ENCODE measurements around the gene SLC7A9. TPM values are rescaled to one million over a fixed set of nuclear protein-coding genes. Genes with fewer than 3 reads are reported as not detected.
"Not testable (repeated sequence)": the region's sequence is repeated elsewhere in the genome, so short reads cannot be mapped to it uniquely, and the experiment has no call there.

SLC7A9 gene
- total RNA-seq, 1 experiment from 2014 or later, result 0.11 TPM

DNA sequence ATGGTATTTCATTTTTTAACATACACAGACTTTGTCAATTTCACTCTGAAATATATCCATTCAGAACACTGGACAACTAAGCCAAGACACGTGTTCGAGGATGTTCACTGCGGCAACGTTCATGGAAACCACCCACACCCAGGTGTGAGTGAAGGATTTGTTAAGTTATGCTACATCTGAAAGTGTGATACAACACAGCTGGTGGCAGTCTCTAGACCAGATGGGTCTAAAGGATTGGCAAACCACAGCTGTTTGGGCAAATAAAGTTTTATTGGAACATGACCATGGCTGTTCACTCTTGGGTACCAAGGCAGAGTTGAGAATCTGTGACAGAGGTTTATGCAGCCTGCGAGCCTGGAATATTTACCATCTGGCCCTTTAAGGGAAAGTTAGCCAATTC is 12.0 kb downstream of the SLC7A9 start:
- no peak for TF ChIP-seq ZNF219 (CRISPR knock-in tag; IDR thresholded peaks at IDR 0.05; ENCODE audit: borderline replicate concordance)
- no peak for TF ChIP-seq GTF2I (CRISPR knock-in tag; conservative IDR thresholded peaks at IDR 0.05)
- no peak for TF ChIP-seq MYBL2 (CRISPR knock-in tag; IDR thresholded peaks at IDR 0.05)
- no peak for TF ChIP-seq SOX15 (CRISPR knock-in tag; IDR thresholded peaks at IDR 0.05)
- TF ChIP-seq, protein P1, sequence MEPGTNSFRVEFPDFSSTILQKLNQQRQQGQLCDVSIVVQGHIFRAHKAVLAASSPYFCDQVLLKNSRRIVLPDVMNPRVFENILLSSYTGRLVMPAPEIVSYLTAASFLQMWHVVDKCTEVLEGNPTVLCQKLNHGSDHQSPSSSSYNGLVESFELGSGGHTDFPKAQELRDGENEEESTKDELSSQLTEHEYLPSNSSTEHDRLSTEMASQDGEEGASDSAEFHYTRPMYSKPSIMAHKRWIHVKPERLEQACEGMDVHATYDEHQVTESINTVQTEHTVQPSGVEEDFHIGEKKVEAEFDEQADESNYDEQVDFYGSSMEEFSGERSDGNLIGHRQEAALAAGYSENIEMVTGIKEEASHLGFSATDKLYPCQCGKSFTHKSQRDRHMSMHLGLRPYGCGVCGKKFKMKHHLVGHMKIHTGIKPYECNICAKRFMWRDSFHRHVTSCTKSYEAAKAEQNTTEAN (CRISPR knock-in tag; IDR thresholded peaks at IDR 0.05), result no peak
- TF ChIP-seq NR1H2 (CRISPR knock-in tag; IDR thresholded peaks at IDR 0.05), result no peak
- TF ChIP-seq NR2C2 (CRISPR knock-in tag; IDR thresholded peaks at IDR 0.05), result no peak
- no peak for TF ChIP-seq ZNF121 (CRISPR knock-in tag; IDR thresholded peaks at IDR 0.05)
- TF ChIP-seq ZNF317 (CRISPR knock-in tag; IDR thresholded peaks at IDR 0.05; ENCODE audit: borderline replicate concordance, low read depth), result no peak
- TF ChIP-seq, protein P2, sequence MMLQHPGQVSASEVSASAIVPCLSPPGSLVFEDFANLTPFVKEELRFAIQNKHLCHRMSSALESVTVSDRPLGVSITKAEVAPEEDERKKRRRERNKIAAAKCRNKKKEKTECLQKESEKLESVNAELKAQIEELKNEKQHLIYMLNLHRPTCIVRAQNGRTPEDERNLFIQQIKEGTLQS (CRISPR knock-in tag; conservative IDR thresholded peaks at IDR 0.05), result no peak
- TF ChIP-seq NFE2L1 (CRISPR knock-in tag; IDR thresholded peaks at IDR 0.05), result no peak
- no peak for TF ChIP-seq JUN (CRISPR knock-in tag; IDR thresholded peaks at IDR 0.05)

DNA sequence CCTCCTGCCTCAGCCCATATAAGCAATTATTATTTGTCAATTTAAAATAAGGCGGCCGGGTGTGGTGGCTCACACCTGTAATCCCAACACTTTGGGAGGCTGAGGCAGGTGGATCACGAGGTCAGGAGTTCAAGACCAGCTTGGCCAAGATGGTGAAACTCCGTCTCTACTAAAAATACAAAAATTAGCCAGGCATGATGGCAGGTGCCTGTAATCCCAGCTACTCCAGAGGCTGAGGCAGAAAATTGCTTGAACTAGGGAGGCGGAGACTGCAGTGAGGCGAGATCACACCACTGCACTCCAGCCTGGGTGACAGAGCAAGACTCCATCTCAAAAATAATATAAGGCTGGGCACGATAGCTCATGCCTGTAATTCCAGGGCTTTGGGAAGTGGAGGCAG is 12.7 kb downstream of the SLC7A9 start:
- H3K27ac Mint-ChIP-seq; H3K9me3 Mint-ChIP-seq; H3K4me1 Mint-ChIP-seq; POLR2A ChIA-PET; H3K27me3 Mint-ChIP-seq (ENCODE audit: low read depth); H3K36me3 Mint-ChIP-seq; ATAC-seq; DNase-seq (ENCODE audit: low spot score); H3K4me3 Mint-ChIP-seq: not testable (repeated sequence)
- CTCF ChIA-PET, result interaction anchor here (0.9 kb wide), 1 partner anchor 10 kb away, joined by 3 read pairs; no protein-coding TSS in a partner anchor

More for the DNA sequence above, 12.0 kb downstream of the SLC7A9 start:
- Mint-ChIP-seq H3K27me3 (ENCODE audit: low read depth) (no peaks in the 10 kb centered on the region), H3K36me3 (no peaks in the 10 kb centered on the region), H3K9me3 (no peaks in the 10 kb centered on the region), H3K4me3 (no peak overlapping the region), H3K4me1 (no peaks in the 10 kb centered on the region), H3K27ac (no peak overlapping the region)
- no peak for ATAC-seq
- DNase-seq (ENCODE audit: low spot score), result no peak
- ChIA-PET POLR2A (no interaction called here), CTCF (no interaction called here)

DNA sequence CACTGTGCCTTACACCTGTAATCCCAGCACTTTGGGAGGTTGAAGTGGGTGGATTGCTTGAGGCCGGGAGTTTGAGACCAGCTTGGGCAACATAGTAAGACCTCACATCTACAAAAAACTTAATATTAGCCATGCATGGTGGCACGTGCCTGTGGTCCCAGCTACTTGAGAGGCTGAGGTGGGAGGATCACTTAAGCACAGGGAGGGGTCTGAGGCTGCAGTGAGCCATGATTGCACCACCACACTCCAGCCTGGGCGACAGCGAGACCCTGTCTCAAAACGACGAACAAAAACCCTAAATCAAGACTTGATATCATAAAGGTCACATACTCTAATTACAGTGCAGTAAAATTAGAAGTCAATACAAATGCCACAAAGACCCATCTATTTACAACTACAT is 17.4 kb downstream of the SLC7A9 start:
- no peaks in the 10 kb centered on the region for H3K36me3 Mint-ChIP-seq
- ChIA-PET CTCF (no interaction called here), POLR2A (no interaction called here)
- no peak for DNase-seq (ENCODE audit: low spot score)
- peaks cover under 1% of the 10 kb centered on the region; the same call in 1 of the 2 replicates for H3K9me3 Mint-ChIP-seq
- no peak for ATAC-seq
- no peak overlapping the region for H3K4me3 Mint-ChIP-seq
- H3K27me3 Mint-ChIP-seq (ENCODE audit: low read depth), result no peaks in the 10 kb centered on the region; the same call in 1 of the 2 replicates
- H3K27ac Mint-ChIP-seq, result no peak overlapping the region
- no peaks in the 10 kb centered on the region for H3K4me1 Mint-ChIP-seq
- no peak for TF ChIP-seq ZNF317 (CRISPR knock-in tag; IDR thresholded peaks at IDR 0.05; ENCODE audit: borderline replicate concordance, low read depth)
- TF ChIP-seq, protein P3, sequence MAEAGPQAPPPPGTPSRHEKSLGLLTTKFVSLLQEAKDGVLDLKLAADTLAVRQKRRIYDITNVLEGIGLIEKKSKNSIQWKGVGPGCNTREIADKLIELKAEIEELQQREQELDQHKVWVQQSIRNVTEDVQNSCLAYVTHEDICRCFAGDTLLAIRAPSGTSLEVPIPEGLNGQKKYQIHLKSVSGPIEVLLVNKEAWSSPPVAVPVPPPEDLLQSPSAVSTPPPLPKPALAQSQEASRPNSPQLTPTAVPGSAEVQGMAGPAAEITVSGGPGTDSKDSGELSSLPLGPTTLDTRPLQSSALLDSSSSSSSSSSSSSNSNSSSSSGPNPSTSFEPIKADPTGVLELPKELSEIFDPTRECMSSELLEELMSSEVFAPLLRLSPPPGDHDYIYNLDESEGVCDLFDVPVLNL (CRISPR knock-in tag; IDR thresholded peaks at IDR 0.05; ENCODE audit: borderline replicate concordance, low read depth), result no peak
- no peak for TF ChIP-seq TEAD1 (CRISPR knock-in tag; IDR thresholded peaks at IDR 0.05)
- TF ChIP-seq ESRRA (CRISPR knock-in tag; IDR thresholded peaks at IDR 0.05; ENCODE audit: borderline replicate concordance), result no peak
- no peak for TF ChIP-seq NFE2L1 (CRISPR knock-in tag; IDR thresholded peaks at IDR 0.05)
- no peak for TF ChIP-seq SOX15 (CRISPR knock-in tag; IDR thresholded peaks at IDR 0.05)
- no peak for TF ChIP-seq ZNF121 (CRISPR knock-in tag; IDR thresholded peaks at IDR 0.05)
- TF ChIP-seq KAT7 (CRISPR knock-in tag; IDR thresholded peaks at IDR 0.05; ENCODE audit: borderline replicate concordance), result no peak
- TF ChIP-seq, protein P4, sequence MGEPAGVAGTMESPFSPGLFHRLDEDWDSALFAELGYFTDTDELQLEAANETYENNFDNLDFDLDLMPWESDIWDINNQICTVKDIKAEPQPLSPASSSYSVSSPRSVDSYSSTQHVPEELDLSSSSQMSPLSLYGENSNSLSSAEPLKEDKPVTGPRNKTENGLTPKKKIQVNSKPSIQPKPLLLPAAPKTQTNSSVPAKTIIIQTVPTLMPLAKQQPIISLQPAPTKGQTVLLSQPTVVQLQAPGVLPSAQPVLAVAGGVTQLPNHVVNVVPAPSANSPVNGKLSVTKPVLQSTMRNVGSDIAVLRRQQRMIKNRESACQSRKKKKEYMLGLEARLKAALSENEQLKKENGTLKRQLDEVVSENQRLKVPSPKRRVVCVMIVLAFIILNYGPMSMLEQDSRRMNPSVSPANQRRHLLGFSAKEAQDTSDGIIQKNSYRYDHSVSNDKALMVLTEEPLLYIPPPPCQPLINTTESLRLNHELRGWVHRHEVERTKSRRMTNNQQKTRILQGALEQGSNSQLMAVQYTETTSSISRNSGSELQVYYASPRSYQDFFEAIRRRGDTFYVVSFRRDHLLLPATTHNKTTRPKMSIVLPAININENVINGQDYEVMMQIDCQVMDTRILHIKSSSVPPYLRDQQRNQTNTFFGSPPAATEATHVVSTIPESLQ (CRISPR knock-in tag; IDR thresholded peaks at IDR 0.05), result no peak
- no peak for TF ChIP-seq NR1H2 (CRISPR knock-in tag; IDR thresholded peaks at IDR 0.05)
- TF ChIP-seq, protein P5, sequence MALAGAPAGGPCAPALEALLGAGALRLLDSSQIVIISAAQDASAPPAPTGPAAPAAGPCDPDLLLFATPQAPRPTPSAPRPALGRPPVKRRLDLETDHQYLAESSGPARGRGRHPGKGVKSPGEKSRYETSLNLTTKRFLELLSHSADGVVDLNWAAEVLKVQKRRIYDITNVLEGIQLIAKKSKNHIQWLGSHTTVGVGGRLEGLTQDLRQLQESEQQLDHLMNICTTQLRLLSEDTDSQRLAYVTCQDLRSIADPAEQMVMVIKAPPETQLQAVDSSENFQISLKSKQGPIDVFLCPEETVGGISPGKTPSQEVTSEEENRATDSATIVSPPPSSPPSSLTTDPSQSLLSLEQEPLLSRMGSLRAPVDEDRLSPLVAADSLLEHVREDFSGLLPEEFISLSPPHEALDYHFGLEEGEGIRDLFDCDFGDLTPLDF (CRISPR knock-in tag; IDR thresholded peaks at IDR 0.05), result no peak
- TF ChIP-seq TEAD4 (CRISPR knock-in tag; IDR thresholded peaks at IDR 0.05), result no peak
- TF ChIP-seq, protein P6, sequence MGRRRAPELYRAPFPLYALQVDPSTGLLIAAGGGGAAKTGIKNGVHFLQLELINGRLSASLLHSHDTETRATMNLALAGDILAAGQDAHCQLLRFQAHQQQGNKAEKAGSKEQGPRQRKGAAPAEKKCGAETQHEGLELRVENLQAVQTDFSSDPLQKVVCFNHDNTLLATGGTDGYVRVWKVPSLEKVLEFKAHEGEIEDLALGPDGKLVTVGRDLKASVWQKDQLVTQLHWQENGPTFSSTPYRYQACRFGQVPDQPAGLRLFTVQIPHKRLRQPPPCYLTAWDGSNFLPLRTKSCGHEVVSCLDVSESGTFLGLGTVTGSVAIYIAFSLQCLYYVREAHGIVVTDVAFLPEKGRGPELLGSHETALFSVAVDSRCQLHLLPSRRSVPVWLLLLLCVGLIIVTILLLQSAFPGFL (CRISPR knock-in tag; IDR thresholded peaks at IDR 0.05; ENCODE audit: borderline replicate concordance), result no peak
- TF ChIP-seq, protein P7, sequence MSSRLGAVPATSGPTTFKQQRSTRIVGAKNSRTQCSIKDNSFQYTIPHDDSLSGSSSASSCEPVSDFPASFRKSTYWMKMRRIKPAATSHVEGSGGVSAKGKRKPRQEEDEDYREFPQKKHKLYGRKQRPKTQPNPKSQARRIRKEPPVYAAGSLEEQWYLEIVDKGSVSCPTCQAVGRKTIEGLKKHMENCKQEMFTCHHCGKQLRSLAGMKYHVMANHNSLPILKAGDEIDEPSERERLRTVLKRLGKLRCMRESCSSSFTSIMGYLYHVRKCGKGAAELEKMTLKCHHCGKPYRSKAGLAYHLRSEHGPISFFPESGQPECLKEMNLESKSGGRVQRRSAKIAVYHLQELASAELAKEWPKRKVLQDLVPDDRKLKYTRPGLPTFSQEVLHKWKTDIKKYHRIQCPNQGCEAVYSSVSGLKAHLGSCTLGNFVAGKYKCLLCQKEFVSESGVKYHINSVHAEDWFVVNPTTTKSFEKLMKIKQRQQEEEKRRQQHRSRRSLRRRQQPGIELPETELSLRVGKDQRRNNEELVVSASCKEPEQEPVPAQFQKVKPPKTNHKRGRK (CRISPR knock-in tag; IDR thresholded peaks at IDR 0.05; ENCODE audit: borderline replicate concordance), result no peak
- TF ChIP-seq EMX1 (CRISPR knock-in tag; IDR thresholded peaks at IDR 0.05), result no peak
- TF ChIP-seq RORB (CRISPR knock-in tag; IDR thresholded peaks at IDR 0.05), result no peak
- TF ChIP-seq, protein P8, sequence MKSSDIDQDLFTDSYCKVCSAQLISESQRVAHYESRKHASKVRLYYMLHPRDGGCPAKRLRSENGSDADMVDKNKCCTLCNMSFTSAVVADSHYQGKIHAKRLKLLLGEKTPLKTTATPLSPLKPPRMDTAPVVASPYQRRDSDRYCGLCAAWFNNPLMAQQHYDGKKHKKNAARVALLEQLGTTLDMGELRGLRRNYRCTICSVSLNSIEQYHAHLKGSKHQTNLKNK (CRISPR knock-in tag; IDR thresholded peaks at IDR 0.05), result no peak

Data from WTC11 (cell line).